GM19397 (cell line): Measurements from ENCODE around the gene YPEL3.
A peak's percentile ranks its signal among the peaks of the same experiment; 100 is the strongest.

Experiments used
- ATAC-seq: cut with Tn5 transposase; IDR thresholded peaks from one replicate; pipeline ENCODE4 v1.9.1; 2021; ENCODE audit warnings: mild to moderate bottlenecking, moderate library complexity; ENCODE audit not compliant: unreplicated experiment

YPEL3 gene

GRCh38 chr16:30091474-30092372 lies 4.3 kb downstream of the YPEL3 start, which contains the start of gene TBX6:
Gene TBX6, minus strand, starts transcription at chr16:30091924. Its CDS starts 731 bp downstream, at chr16:30091193.
- ATAC-seq: peak; percentile 69

DNA sequence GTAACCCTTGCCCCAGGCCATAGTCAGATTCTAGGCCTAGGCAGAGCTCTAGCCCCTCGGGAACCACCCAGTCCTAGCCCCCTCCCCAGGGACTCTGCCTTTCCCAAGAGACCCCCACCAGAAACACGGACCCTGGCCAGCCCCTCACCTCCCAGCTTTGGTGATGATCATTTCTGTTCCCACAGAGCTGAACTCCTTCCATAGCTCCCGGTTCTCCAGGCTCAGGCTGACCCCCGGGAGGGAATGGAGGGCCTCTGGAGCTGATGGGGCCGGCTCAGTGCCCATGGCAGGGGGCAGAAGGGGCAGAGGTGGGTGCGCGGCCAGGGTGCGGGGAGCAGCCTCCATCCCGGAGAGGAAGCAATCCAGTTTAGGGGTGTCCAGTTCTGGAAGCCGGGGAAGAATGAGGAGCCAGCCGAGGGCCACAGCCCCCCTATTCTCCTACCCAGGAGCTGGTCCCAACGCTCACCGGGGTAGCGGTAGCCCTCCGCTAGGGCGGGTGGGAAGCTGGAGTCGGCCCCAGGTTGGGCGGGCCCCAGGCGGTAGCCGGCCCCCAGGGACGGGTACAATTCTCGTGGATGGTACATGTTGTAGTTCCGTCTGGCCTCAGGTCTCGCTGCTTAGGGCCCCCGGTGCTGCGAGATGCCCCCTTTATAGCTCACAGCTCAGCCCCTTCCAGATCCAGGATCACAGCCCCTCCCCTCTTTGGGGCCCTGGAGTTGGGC lies 5.2 kb downstream of the YPEL3 start:
- no peak for ATAC-seq

- ATAC-seq: no peak
Measured at GRCh38 chr16:30088832-30089624, 7.0 kb downstream of the YPEL3 start.

DNA sequence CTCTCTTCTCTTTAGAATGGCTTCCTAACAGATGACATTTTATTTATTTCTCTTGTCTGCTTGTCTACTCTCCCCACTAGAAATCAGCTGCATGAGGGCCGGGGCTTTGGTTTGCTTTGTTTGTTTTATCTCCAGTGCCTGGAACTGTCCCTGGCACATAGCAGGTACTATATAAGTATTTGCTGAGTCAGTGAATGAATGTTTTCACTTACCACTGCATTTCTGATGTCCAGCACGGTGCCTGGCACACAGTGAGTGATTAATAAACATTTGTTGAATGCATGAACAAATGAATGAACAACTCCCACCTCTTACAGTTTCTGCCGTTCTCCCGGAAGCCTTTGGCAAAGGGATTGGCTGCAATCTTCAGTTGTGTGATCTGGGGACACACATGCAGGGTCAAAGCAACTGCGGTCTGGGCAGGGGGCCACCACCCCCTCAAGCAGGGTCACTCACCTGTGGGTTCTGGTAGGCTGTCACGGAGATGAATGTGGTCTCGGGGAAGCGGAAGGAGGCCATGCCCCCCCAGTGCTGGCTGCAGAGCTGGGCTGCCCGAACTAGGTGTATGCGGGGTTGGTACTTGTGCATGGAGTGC lies 7.7 kb downstream of the YPEL3 start:
- ATAC-seq: no peak

GRCh38 chr16:30087181-30087898 lies 8.7 kb downstream of the YPEL3 start:
- no peak for ATAC-seq

DNA sequence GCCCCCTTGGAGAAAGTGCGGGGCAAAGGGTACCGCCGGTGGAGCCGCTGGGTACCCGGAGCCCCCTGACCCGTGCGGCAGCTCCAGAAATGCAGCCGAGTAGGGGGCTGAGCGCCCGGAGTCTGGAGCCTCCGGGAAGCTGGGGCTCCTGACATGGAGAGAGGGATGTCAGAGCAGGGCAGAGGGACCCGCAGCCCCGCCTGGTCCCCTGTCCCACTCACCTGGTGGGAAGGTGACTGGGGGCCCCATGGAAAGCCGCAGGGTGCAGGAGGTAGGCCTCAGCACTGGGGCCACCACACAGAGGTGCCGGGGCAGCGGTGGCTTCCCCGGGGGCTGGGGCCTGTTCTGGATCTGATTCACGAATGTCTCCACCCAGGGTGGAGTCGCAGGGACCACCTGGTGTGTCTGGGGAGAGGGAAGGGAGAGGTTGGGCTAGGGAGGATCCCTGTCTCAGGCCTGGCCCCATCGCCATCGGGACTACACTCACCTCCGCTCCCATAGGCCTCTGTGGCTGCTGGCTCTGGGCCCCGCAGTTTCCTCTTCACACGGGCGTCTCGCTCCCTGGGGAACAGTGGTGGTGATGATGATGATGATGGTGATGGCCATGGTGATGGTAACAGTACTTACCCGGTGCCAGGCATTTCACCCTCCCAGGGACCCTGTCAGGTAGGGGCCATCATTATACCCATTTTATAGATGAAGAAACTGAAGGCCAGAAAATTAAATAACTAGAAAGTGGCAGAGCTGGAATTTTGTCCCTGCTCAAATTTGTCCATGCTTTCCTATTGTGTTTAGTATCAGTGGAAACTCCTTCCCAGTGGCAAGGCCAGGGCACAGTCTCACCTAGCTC lies 9.5 kb downstream of the YPEL3 start:
- no peak for ATAC-seq

GRCh38 chr16:30085820-30086219 lies 10.2 kb downstream of the YPEL3 start:
- no peak for ATAC-seq

DNA sequence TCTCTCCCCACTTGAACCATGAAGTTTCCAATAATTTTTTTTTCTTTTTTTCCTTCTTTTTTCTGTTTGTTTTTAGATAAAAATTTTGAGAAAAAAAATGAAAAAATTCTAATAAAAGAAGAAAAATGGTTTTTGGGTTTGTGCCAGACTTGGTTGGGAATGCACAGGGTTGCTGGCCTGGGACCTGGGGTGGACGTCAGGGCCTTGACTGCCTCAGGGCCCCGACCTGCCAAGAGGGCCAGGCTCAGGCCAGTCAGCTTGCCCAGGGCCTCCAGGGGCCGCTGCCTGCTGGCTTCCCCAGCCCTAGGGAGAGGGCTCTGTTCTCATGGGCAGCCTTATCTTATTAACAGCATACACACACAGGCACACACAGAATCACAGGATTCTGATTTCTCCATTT lies 10.8 kb downstream of the YPEL3 start:
- no peak for ATAC-seq

DNA sequence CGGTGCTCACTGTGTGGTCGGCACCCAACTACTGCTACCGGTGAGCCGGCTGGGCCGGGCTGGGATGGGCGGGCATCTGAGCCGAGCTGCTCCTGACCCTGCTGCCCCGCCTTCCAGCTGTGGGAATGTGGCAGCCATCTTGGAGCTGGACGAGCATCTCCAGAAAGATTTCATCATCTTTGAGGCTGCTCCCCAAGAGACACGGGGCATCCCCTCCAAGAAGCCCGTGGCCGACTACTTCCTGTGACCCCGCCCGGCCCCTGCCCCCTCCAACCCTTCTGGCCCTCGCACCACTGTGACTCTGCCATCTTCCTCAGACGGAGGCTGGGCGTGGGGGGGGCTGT lies 11.2 kb downstream of the YPEL3 start:
- ATAC-seq: no peak

DNA sequence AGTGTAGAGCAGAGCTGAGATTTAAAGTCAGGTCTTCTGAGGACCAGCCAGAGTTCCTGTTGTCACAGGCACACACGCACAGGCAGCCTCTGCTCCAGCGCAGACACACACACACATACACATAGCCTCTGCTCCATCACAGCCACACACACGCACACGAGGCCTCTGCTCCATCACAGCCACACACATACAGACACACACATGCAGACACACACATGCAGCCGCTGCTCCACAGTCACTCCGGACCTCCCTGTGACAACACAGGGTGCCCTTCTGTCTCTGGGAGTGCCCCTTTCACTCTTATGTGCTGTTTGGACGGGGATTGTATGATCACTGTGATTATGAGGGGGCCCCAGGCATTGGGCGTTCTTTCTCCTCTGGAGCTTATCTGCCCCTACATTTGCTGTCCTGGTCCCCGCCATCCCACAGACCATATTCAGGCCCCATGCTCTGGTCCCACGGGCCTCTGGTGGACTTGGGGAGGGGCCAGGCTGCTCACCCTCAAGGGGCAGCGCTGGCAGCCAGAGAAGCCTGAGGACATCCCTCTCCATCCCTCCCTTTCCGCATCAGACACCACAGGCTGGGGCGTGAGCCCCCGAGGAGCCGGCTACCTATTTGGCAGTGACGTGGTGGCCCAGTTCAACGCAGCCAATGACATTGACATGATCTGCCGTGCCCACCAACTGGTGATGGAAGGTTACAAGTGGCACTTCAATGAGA lies 11.8 kb downstream of the YPEL3 start:
- ATAC-seq: no peak

DNA sequence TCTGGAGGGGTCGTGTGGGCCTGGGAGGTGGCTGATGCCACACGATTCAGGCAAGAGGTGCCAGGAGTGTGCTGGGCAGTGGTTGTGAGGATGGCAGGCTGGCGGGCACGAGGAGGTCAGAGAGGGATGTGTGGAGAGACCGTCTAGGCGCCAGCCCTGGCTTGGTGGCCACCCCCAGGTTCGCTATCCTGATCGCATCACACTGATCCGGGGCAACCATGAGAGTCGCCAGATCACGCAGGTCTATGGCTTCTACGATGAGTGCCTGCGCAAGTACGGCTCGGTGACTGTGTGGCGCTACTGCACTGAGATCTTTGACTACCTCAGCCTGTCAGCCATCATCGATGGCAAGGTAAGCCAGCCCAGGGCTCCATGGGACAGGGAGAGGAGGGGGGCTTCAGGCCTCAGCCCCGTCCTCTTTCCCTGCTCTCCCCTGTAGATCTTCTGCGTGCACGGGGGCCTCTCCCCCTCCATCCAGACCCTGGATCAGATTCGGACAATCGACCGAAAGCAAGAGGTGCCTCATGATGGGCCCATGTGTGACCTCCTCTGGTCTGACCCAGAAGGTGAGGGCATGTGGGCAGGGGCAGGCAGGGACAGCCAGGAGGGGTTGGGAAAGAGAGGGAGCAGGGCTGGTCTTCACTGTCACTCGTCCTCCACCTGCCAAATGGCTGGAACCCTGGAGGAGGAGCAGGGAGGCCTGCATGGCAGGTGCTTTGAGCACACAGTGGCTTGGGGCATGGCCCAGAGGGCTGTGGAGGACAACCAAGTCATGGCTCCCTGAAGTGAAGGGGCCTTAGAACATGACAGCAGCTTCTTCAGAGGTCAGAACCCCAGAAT lies 12.6 kb downstream of the YPEL3 start:
- ATAC-seq: no peak

DNA sequence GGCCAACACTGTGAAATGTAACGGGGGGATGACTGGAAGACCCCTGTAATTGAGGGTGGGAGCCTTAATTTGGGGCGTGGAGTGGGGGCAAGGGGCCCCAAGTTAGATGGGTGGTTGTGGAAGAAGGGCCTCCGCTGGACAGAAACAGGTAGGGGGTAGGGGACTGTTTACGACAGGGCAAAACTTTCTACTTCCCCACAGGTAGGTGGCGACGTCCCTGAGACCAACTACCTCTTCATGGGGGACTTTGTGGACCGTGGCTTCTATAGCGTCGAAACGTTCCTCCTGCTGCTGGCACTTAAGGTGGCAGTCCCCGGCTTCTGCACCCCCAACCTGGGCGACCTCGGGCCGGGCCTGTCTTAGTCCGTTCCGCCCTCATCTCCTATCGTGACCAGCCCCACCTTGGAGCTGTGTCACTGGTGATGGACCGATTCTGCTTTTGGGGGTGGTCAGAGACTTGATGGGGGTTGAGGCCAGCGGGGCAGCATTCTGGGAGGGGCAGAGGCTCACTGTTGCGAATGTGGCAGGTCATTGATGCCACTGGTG lies 13.4 kb downstream of the YPEL3 start:
- no peak for ATAC-seq

- no peak for ATAC-seq
Measured at GRCh38 chr16:30079480-30079879, 16.5 kb downstream of the YPEL3 start.

GRCh38 chr16:30078744-30079143 lies 17.3 kb downstream of the YPEL3 start:
- ATAC-seq: no peak

DNA sequence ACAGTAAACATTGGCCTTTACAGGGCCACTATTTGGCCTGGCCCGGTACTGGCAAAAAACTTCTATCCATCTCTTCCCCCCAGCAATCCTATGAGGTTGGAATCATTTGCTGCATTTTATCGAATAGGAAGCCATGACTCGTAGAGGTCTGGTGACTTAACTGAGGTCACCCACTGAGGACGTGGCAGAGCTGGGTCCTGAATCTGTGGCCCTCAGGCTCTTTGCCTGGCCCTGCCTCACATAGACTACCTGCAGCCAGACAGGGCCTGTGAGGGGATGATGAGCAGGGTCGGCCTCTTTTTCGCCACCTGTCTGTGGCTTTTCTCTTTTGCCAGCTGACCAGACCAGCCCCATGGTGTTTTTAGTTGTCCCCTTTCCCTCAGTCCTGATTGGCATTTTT lies 18.4 kb downstream of the YPEL3 start:
- no peak for ATAC-seq

GRCh38 chr16:30076276-30076791 lies 19.7 kb downstream of the YPEL3 start:
- ATAC-seq: peak; percentile 33

DNA sequence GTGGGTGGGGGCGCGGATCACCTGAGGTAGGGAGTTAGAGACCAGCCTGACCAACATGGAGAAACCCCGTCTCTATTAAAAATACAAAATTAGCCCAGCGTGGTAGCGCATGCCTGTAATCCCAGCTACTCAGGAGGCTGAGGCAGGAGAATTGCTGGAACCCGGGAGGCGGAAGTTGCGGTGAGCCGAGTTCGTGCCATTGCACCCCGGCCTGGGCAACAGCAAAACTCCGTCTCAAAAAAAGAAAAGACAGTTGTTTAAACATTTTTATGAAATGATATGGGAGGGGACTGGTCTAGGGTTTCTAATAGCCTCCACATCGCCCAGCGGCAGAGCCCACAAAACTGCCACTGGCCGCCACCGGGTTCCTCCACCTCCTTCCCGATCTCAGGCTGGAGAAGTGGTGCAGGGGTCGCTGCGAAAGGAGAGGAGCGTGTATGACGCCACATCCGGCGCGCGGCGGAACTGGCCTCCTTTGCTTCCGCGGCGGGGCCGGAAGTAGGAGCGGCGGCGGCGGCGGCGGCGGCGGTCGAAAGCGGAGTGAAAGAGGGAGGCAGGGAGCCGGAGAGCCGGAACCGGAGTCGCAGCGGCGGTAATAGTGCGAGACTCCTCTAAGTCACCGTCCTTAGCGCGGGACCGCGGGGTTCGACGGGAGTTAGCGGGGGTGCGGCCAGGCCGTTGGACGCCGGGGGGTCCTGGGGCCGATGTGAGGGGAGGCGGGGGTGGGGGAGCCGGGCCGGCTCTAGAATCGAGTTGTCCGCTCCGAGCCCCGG lies 20.3 kb downstream of the YPEL3 start, which contains the start of gene PPP4C:
TSS of gene PPP4C (plus strand) at position 492 of the 773 bp plus-strand sequence. CDS start 384 bp downstream, outside the sequence.
- peak; percentile 82 for ATAC-seq
